GM18508 (cell line): Measurements from ENCODE around the gene HKDC1.

Experiments used
- ATAC-seq: cut with Tn5 transposase; IDR thresholded peaks from one replicate; pipeline ENCODE4 v1.9.1; 2021; ENCODE audit warnings: moderate number of reproducible peaks; ENCODE audit not compliant: insufficient read depth, unreplicated experiment

HKDC1 gene

DNA sequence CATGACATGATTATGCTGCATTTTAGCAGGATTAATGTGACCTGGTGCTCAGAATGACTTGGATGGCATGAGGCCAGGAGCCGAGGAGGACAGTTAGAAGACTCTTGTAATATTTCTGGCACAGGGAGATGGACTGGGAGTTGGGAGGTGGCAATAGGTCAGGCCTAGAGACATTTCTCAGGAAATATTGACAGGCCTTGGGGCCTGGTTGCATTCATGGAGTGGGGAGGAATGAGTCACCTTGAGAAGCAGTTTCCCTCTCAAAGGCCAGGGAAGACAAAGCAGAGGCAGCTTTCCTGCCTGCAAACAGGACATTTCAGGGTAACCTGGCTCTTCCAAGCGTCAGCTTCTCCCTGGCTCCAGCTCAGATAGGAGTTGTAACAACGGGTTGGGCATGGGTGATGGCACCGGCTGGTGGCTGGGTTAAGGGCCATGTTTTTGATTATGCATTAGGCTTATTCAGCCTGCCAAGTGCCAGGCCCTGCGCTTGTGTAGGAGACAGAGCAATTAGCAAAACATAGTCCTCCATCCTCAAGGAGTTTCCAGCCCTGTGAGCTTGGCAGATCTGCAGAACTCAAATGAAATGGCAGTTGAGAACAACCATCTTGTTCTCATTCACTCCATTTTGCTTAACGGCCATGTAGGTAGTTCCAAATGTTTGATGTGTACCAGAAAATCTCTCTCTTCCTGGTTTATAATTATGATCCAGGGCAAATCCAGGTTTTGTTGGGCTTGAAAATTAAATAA, 96.4 kb downstream of the HKDC1 start:
- no peak for ATAC-seq
